GM19467 (cell line): ENCODE data around the gene FLOT2.
"Not testable (repeated sequence)": the region's sequence is repeated elsewhere in the genome, so short reads cannot be mapped to it uniquely, and the experiment has no call there.

Experiments used
- ATAC-seq: cut with Tn5 transposase; IDR thresholded peaks from one replicate; pipeline ENCODE4 v1.9.1; 2021; ENCODE audit warnings: mild to moderate bottlenecking, moderate library complexity; ENCODE audit not compliant: unreplicated experiment

Gene FLOT2, protein sequence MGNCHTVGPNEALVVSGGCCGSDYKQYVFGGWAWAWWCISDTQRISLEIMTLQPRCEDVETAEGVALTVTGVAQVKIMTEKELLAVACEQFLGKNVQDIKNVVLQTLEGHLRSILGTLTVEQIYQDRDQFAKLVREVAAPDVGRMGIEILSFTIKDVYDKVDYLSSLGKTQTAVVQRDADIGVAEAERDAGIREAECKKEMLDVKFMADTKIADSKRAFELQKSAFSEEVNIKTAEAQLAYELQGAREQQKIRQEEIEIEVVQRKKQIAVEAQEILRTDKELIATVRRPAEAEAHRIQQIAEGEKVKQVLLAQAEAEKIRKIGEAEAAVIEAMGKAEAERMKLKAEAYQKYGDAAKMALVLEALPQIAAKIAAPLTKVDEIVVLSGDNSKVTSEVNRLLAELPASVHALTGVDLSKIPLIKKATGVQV

GRCh38 chr17:28896884-28897768, at the start of gene FLOT2:
Gene FLOT2, minus strand, starts transcription at chr17:28897733. Its CDS starts 159 bp downstream, at chr17:28897574.
- no peak for ATAC-seq

DNA sequence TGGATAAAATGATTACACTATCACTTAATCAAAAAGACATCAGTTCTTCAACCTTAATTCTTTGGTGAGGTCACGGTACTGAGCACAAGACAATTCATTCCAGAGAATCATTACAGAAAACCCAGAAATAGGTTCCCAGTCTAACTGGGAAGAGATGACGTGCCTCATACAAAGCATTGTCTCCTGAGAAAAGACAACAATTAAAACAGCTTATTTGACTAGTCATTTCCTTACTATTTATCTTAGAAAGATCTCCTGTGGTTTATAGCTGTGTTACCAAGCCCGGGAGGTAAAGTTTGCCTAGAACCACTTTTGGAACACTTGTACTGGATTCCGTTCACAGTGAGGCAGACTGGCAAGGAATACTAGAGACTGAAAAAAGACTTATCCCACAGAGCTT, 48.7 kb upstream of the FLOT2 start:
- no peak for ATAC-seq

DNA sequence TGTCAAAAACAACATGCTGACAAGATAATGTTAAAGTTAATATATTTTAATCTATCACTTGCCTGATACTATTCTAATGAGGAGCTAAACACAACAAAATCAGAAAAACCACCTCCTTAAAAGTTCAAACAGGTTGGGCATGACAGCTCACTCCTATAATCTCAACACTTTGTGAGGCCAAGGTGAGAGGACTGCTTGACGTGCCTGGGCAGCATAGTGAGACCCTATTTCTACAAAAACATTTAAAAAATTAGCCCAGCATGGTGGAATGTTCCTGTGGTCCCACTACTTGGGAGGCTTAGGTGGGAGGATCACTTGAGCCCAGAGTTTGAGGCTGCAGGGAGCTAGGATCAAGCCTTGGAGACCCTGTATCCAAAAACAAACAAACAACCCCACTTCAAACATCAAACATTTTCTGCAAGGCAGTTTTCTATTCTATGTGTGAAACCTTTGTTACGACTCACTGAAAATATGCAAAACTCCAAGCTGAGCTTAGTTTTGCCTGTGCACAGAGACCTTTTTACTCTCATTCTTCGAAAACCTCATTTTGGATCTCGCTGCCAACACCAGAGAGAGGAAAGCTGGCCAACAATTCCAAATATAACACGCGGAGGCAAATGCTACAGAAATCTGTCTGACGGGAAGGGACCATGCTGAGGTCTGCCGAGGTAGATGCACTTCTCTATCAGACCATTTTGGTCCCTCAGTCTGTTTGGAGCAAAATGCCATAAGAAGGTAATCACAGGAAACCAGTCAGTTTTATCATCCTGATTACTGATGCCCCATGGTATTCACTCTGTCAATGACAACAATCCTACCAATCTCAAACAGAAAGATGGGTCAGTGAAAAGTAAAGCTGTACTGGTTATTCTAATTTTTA, 47.6 kb upstream of the FLOT2 start:
- no peak for ATAC-seq

GRCh38 chr17:28944343-28944742, 46.8 kb upstream of the FLOT2 start:
- no peak for ATAC-seq

GRCh38 chr17:28942925-28943324, 45.4 kb upstream of the FLOT2 start:
- no peak for ATAC-seq

DNA sequence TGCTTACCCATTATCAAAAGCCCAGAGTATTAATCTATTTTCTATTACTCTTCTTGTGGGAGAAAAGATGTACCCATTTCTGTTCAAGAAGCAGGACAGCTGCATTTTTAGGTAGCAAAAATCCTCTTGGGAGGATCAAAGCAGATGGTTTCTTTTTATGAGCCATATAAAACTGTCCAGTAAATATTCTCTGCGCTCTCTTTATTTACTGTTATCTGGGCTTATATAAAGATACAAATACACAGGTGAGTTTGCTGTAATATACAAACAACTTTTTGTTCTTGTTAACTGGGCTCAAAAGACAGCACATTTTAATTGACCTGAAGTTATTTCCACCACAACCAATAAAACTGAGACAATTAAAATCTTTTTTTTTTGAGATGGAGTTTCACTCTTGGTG, 43.7 kb upstream of the FLOT2 start:
- ATAC-seq, result no peak

DNA sequence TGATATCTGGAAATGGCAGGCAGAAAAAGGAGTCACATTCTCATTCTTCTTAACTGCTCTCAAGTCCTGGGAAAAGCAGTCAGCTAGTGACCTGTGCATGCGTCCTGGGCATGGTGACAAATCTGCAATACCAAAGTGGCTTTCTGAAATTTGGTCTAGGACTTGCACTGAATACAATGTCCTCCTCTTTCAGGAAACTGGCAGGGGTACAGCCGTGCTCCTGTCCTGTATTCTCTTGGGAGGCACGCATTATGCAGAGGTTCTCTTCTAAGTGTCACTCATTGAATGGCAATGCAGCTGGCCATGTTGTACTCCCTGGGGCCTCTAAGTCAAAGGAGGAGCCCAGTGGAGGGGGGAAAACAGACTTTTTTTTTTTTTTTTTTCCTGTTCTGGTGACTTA, 43.1 kb upstream of the FLOT2 start:
- no peak for ATAC-seq

- ATAC-seq, result no peak
Observed at GRCh38 chr17:28940142-28940541, 42.6 kb upstream of the FLOT2 start.

DNA sequence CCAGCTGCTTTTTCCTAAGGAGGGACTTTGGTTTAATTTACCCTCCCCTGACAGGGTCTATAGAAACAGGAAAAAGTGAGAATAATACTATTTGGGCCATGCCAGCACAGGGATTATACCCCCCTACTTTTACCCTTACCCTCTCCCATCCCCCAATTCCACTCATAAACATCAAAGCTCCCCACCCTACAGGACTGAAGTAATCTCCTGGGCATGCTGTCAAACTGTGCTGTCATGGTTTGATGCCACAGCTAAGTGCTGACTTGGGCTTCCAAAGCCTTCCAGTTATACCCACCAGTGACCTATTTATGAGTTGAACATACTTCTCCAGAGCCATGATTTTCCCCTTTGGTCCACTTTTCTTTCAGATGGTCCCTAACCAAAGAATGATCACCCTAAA, 41.0 kb upstream of the FLOT2 start:
- ATAC-seq, result no peak

DNA sequence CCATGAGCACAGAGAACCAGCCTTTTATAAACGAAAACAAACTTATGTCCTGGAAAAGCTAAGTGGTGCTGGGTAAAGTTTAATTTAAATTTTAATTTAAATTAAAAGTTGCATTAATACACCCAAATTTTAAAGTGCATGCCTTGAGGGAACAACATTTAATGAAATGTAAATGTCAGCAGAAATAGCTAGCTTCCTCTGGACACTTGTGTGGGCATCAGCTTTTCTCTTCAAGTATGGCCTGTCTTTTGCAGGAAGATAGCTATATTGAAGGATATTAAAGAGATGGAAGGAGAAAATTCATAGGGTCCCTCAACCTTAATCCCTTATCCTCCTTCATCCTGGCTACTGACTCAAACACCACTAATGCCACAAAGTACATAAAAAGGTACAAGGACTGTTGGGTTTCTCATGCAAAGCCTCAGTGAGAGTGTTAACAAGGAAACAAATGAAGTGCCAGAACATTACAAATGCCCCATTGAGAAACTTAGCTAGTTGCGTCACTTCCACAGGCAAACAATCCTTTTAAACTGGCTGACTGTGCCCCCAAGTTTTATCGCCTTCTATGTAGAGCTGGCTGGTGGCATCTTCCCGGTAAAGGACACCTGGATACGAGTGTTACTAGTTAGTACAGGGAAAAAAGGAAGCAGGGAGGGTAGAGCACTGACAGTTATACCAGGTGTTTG, 39.7 kb upstream of the FLOT2 start:
- ATAC-seq, result no peak

- ATAC-seq, result no peak
Observed at GRCh38 chr17:28935744-28936460, 38.4 kb upstream of the FLOT2 start.

DNA sequence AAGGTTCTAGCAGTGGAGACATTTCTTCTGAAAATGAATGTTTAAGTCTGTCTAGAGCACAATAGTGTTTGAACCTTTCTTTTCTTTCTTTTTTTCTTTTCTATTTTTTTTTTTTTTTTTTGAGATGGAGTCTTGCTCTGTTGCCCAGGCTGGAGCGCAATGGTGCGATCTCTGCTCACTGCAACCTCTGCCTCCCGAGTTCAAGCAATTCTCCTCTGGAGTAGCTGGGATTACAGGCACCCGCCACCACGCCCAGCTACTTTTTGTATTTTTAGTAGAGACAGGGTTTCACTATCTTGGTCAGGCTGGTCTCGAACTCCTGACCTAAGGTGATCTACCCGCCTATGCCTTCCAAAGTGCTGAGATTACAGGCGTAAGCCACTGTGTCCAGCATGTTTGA, 37.0 kb upstream of the FLOT2 start:
- ATAC-seq, result not testable (repeated sequence)

- ATAC-seq, result no peak
Observed at GRCh38 chr17:28929787-28930186, 32.3 kb upstream of the FLOT2 start.

GRCh38 chr17:28928061-28928460, 30.5 kb upstream of the FLOT2 start:
- ATAC-seq, result no peak

- no peak for ATAC-seq
Observed at GRCh38 chr17:28926786-28927185, 29.3 kb upstream of the FLOT2 start.

DNA sequence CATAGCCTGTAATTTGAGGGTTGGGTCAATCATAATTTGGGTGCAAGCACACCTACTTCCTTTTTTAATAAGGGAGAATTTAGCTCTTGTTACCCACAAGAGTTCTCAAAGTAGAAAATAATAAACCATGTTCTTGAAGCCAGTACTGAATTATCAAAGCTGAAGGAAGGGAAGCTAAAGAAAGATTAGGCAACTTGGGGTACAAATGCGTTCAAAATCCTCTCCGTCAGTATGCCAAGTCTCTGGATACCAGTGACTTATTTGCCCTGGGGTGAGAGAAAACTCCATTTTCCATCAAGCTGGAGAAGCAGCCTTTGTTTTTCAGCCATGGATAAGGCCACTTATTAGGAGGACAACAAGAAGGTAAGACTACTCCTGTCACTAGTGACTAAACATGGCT, 28.8 kb upstream of the FLOT2 start:
- ATAC-seq, result no peak

DNA sequence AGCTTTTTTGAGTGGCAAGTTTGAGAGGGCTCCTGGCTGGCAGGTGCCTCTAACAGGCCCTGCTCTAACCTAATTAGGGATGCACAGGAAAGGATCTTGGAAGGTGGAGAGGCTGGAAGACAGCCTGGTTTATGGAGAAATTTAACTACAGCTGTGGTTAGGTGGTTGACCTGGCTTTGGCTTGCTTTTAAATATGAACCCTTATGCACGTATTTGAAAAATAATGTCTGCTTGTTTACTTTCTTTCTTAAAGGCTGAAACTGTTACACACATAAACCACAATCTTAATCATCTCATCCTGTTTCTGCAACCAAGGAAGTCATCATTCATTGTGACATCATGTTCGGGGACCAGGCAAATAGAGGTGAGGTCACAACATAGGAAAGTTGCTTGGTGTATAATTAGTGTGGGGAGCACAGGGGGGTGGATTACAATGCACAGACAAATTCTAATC, 28.4 kb upstream of the FLOT2 start:
- ATAC-seq, result no peak

DNA sequence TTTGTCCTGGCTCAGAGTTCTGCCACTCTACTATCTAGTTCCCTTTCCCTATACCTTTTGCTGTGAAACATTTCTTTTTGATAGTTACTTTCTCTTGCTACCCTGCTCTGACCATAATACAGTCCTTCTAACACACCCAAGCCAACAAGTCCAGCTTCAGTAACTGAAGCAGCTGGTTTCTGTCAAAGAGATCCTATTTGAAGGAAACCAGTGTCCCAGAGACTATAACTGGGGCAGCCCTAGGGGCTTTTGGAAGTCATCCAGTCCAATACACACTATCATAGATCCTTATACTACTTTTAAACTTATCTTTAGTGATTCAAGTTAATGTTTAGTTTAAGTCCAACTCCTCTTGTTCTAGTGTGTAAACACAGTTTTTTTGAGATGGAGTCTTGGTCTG, 22.7 kb upstream of the FLOT2 start:
- no peak for ATAC-seq

GRCh38 chr17:28918295-28918694, 20.8 kb upstream of the FLOT2 start:
- no peak for ATAC-seq

DNA sequence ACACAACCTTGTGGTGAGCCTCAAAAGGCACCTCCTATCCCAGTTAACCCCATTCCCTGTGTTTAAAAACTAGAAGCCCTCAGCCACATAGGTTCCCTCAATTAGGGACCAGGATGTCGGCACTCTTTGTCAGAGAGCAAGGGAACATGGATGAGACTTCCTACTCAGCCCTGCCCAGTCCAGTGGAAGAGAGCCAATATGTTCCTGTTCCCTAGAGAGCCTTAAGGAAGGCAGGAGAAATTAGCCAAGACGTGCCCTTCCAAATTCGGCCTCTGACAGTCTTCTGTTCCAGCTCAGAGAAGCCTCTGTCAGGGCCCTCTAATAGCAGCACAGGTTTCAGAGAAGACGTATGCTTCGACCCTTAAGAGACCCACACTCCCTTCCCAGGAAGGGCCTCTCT, 19.9 kb upstream of the FLOT2 start:
- no peak for ATAC-seq
